ENCODE measurements around the gene KRT33A.
"Not testable (repeated sequence)": the region's sequence is repeated elsewhere in the genome, so short reads cannot be mapped to it uniquely, and the experiment has no call there.

KRT33A gene

DNA sequence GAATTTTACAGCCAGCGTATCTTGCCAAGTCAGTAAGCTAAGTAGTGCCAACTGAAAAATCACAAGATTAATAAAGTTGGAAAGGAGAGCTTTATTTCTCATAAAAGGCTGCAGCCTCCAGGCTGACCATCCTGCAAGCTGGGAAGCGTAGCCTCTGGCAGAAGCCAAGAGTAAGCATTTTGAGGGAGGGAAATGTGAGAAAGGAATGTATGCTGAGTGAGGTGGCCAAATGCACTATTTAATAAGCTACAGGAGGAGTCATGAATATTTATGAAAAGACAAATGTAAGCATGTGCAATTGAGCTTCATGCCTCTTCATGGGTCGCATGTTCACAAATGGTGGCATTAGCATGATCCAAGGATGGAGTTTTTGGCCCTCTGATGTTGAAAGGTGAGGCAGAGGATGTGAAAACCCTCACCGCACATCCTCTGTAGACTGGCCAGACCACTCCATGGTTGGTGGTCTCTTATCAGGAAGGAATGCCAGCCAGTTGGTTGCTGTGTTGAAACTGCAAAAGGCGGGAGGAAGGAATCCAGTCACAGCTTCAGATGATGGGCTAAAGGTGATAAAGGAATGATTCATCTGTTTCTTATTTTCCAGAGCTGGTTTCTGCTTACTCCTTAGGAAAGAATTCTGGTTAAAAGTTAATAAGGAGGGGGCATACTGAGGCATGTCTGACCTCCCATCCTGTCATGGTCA, 9.8 kb upstream of the KRT33A start:
- DNase-seq: no peak

GRCh38 chr17:41354536-41354935, 3.9 kb upstream of the KRT33A start:
- DNase-seq: no peak

GRCh38 chr17:41352597-41353366, 2.2 kb upstream of the KRT33A start:
- no peak for DNase-seq

DNA sequence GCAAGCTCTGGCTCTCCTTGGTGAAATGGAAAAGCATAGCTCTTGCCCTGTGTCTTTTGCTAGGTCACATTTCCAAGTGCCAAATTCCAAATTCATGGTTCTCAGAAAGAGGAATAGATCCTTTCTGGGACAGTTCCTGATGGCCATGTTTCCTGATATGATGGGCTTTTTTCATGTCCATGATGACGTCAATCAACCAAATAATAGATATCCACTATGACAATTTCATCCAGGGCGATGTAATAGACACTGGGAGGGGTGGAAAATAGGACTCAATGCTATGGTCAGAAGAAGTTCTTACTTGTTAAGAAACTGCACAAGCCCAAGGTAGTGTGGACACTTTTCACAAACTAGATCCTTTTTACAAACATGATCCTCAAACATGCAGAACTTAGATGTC, 549 bp upstream of the KRT33A start:
- DNase-seq: no peak

GRCh38 chr17:41347869-41348760, 2.5 kb downstream of the KRT33A start:
- DNase-seq: no peak

- DNase-seq: not testable (repeated sequence)
Observed at GRCh38 chr17:41346421-41346820, 4.2 kb downstream of the KRT33A start.

DNA sequence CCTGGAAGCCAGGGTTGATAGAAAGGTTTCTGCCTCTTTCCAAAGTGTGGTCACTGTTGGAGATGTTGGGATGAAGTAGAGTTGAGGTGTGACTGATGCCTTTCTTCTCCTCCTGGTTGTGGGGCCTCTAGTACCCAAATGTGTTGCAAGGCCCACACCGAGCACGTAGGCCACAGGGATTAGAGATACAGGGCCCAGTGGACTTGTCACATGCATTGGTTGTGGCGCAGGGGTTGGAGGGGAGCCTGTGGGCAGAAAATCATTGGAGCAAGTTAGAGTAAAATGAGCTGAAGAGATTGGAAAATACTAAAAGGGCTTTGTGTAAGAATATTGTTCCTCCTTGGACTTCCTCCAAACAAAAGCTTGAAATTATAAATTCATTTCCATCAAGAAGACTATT, 4.6 kb downstream of the KRT33A start:
- DNase-seq: no peak

GRCh38 chr17:41343029-41343428, 7.6 kb downstream of the KRT33A start:
- no peak for DNase-seq

- no peak for DNase-seq
Observed at GRCh38 chr17:41340934-41341861, 9.4 kb downstream of the KRT33A start.

DNA sequence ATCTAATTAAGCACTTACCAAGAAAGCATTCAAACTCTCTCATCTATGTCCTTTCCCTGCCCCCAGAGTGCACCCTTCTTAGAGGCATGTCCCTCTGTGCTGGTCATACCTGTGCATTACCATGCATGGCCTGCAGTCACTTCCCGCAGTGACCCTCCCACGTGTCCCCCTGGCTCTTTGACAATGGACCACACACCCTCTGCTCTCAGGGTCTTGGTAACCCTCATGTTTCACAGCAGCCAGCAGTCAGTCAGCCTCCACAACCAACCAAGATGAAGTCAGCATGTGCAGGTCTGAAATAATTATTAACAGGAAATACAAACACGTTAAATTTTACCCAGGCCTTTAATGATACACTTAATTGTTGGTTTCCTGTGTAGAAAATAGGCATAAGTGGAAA, 10.1 kb downstream of the KRT33A start:
- DNase-seq: no peak

DNA sequence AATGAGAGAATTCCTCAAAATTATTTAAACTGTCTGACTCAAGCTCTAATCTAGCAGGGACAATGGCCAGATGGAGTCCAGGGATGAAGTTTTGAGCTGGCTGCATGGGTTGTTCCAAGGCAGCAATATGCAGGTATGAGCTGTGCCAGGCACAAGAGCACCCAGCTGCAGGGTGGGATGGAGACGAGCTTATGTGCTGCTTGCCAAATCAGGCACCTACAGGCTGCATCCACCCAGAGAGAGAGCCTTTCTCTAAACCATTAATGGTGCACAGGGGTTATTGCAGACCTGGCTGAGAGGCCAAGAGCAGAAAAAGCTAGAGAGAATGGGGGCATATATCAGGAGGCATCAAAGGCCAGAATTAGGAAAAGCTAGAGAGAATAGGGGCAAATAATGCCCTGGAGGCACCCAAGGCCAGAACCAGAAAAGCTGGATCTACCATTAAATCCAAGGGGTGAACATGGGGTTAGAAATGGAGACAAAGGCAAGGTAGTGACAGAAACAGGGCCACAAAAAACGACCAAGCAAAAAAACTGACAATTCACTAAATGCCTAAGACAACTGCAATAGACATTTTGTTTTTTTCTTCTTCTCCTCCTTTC, 11.0 kb downstream of the KRT33A start:
- DNase-seq: no peak

DNA sequence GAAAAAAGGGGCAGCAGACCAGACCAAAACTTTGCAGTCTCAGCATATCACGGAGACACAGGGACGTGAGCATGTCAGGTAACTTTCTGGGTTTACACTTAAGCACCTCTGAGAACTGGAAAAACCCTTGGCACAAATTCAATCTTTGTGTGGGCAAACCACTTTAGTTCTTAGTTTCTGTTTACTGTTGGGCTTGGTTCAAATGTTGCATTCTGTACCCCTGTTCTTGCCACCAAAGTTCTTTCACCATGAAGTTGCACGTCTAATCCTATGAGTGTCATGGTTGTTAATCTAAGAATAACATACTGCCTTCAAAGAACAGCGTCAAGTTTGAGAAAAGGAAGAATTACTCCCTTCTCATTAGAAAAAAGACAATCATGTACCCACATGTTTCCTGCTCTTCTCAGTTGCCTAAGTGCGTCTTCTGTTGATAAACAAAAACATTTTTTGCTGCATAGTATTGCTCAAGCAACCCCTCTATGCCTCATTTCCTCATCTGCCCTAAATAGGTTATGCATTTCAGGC, 11.6 kb downstream of the KRT33A start:
- no peak for DNase-seq

DNA sequence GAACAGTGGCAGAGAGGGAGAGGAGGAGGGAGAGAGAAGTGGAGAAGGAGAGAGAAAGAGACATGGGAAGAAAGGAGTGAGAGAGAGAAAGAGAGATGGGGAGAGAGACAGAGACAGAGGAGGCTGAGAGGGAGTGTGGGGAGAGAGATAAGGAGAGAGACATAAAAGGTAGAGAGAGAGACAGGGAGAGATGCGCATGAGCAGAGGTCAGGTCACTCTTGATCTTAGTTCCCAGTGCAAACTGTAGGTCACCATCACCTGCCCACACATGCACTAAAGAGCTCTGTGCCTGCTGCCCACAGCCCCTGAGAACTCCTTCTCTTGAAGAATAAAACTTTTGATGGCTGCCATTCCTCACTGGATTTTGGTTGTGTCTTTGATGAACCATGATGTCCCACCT, 14.9 kb downstream of the KRT33A start:
- no peak for DNase-seq

DNA sequence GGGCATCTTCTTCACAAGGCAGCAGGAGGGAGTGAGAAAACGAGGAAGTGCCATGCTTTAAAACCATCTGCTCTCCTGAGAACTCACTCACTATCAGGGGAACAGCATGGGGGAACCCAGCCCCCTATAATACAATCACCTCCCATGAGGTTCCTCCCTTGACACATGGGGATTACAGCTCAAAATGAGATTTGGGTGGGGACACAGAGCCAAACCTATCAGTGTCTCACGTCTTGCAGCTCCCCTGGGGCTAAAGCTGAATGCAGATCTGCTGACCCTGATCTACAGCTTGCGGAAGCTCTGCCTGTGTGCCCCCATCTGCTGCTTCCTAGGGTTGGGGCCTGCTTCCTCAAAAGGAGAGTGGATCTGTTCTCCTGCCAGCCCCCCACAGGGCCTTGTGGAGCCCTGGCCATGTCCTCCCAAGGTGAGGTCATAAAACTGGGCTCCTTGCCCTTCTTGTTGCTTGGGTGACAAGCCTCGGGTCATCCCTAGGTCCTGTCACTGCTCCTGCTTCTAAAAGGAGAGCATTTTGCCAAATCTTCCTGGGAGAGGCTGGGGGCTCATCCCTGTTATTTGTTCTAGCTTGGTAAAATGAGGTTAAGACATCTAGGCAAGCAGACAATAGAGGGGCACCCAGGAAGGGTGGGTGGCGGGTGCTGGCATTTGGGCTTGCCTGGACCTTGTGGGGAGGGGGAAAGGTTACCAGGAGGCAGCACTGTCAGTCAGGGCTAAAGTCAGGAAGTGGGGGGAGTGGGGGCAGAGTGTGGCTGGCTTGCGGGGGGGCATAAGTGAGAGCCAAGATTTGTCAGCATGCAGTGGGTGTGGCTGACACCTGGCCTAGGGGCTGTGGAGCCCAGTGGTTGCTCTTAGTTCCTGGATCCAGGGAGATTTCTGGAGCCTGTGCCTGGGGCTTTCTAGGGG, 16.0 kb downstream of the KRT33A start:
- DNase-seq: no peak

GRCh38 chr17:41333836-41334235, 16.8 kb downstream of the KRT33A start:
- DNase-seq: no peak

GRCh38 chr17:41333098-41333497, 17.5 kb downstream of the KRT33A start:
- DNase-seq: no peak

- DNase-seq: no peak
Observed at GRCh38 chr17:41332239-41332638, 18.4 kb downstream of the KRT33A start.

DNA sequence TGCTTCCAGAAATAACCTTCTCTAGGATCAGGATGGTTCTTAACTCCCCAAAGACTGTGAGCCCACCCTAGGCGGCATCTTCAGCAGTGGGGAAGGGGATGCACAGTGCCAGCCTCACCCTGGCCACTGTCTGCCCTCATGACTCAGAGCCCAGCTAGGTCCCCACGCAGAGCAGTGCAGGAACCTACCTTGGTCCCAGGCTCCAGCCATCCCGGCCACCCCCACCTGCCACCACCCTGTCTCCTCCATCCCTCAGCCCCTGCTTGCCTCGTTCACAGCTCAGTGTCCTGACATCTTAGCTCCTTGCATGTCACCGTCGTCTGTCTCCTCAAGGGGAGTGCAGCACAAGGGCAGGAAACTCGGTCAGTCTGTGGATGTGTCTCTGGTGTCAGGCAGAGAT, 19.0 kb downstream of the KRT33A start:
- no peak for DNase-seq

DNA sequence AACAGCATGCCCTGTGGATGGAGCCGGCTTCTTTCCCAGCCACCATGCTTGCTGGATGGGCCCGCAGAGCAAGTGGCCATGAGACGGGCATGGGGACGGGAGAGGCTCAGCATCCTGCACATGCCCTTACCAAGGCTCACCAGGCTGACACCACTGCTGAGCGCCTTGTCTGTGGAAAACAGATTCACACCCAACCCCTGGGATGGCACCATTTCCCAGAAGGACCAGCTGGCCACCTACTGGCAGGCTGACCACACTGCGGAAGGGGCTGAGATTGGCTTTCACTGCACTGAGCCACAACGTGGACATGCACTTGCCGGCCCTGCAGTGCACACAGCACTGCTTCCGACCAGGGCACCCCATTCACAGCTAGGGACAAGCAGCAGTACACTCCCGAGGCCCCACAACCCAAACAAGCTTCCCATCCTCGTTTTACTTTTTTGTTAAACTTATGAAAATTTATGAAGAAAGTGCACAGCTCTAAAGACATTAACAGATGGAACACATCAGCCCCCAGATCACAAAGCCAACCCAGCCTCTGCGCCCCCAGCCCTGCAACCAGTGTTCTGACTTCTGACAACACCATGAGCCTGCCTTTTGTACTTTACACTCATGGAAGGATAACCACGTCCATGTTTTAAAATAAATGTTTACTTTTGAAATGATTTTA, 21.2 kb downstream of the KRT33A start:
- no peak for DNase-seq

DNA sequence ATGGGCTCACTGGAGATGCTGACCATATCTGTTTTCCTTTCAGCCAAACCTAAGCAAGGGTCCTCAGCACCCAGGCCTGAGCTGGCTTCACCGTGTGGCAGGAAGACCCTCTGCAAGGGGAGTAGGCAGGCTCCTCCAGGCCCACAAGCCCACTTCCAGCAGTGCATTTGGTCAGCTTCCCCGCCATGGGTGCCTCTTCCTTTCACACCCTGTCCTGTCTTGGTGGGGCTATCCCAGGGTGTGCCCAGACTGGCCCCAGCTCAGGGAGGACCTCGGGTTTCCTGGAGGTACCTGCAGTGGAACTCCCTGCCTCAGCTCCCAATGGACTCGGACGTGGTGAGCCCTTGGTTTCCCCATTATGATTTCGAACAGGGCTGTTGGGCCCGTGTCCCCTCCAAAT, 22.4 kb downstream of the KRT33A start:
- no peak for DNase-seq

Measured in NCI-H446 (cell line).